ENCODE data around the gene CNGA3. TPM values are rescaled to one million over a fixed set of nuclear protein-coding genes. Genes with fewer than 3 reads are reported as not detected.

The CNGA3 gene
- total and polyA plus RNA-seq, 4 experiments from 2014 or later = not detected

GRCh38 chr2:98329549-98329948 lies 16.7 kb upstream of the CNGA3 start:
- intact Hi-C loops (cut with micrococcal nuclease) = no loop called here
- no peaks in the 10 kb centered on the region for H3K4me1 ChIP-seq (ENCODE audit: insufficient read depth, low read length)
- no peak overlapping the region for H3K27ac ChIP-seq (ENCODE audit: low read depth, low read length)
- no peaks in the 10 kb centered on the region for H3K9me3 ChIP-seq (ENCODE audit: control insufficient read depth in 1 of 2, low read length in 2 of 2)
- DNase-seq = no peak
- Mint-ChIP-seq H3K36me3 (no peaks in the 10 kb centered on the region), H3K4me3 (no peak overlapping the region), H3K27me3 (peaks cover 8 to 18% of the 10 kb centered on the region in 2 donors), H3K27ac (no peak overlapping the region), H3K4me1 (no peaks in the 10 kb centered on the region), H3K9me3 (peaks cover 0 to 13% (median 3%) of the 10 kb centered on the region in 8 donors)
- H3K36me3 ChIP-seq (ENCODE audit: insufficient read depth, low read length) = no peaks in the 10 kb centered on the region
- H3K27me3 ChIP-seq (ENCODE audit: insufficient read depth, low read length) = no peaks in the 10 kb centered on the region
- POLR2A ChIA-PET (ENCODE audit: partially characterized antibody) = no interaction called here
- CTCF ChIA-PET (ENCODE audit: partially characterized antibody) = no interaction called here
- H3K4me3 ChIP-seq (ENCODE audit: low read length in 2 of 2) = no peak overlapping the region

GRCh38 chr2:98332989-98333388 lies 13.3 kb upstream of the CNGA3 start:
- Mint-ChIP-seq H3K4me3 (no peak overlapping the region), H3K27me3 (peaks cover 12 to 15% of the 10 kb centered on the region in 2 donors), H3K27ac (no peak overlapping the region), H3K9me3 (peaks cover 0 to 5% (median under 1%) of the 10 kb centered on the region in 8 donors), H3K4me1 (no peaks in the 10 kb centered on the region), H3K36me3 (no peaks in the 10 kb centered on the region)
- Histone ChIP-seq H3K4me1 (ENCODE audit: insufficient read depth, low read length) (no peaks in the 10 kb centered on the region), H3K9me3 (ENCODE audit: control insufficient read depth in 1 of 2, low read length in 2 of 2) (no peaks in the 10 kb centered on the region), H3K27me3 (ENCODE audit: insufficient read depth, low read length) (peaks cover 4% of the 10 kb centered on the region), H3K36me3 (ENCODE audit: insufficient read depth, low read length) (no peaks in the 10 kb centered on the region), H3K27ac (ENCODE audit: low read depth, low read length) (no peak overlapping the region), H3K4me3 (ENCODE audit: low read length in 2 of 2) (no peak overlapping the region)
- intact Hi-C loops (cut with micrococcal nuclease) = no loop called here
- DNase-seq = no peak
- ChIA-PET CTCF (ENCODE audit: partially characterized antibody) (no interaction called here), POLR2A (ENCODE audit: partially characterized antibody) (no interaction called here)

GRCh38 chr2:98333922-98334321 lies 12.3 kb upstream of the CNGA3 start:
- Mint-ChIP-seq H3K27ac (no peak overlapping the region), H3K36me3 (no peaks in the 10 kb centered on the region), H3K27me3 (peaks cover 12 to 15% of the 10 kb centered on the region in 2 donors), H3K4me3 (no peak overlapping the region), H3K4me1 (no peaks in the 10 kb centered on the region), H3K9me3 (peaks cover 0 to 4% (median 0%) of the 10 kb centered on the region in 8 donors)
- H3K9me3 ChIP-seq (ENCODE audit: control insufficient read depth in 1 of 2, low read length in 2 of 2) = no peaks in the 10 kb centered on the region
- intact Hi-C loops (cut with micrococcal nuclease) = no loop called here
- DNase-seq = no peak
- no peaks in the 10 kb centered on the region for H3K4me1 ChIP-seq (ENCODE audit: insufficient read depth, low read length)
- ChIA-PET CTCF (ENCODE audit: partially characterized antibody) (no interaction called here), POLR2A (ENCODE audit: partially characterized antibody) (no interaction called here)
- no peak overlapping the region for H3K4me3 ChIP-seq (ENCODE audit: low read length in 2 of 2)
- peaks cover 4% of the 10 kb centered on the region for H3K27me3 ChIP-seq (ENCODE audit: insufficient read depth, low read length)
- no peak overlapping the region for H3K27ac ChIP-seq (ENCODE audit: low read depth, low read length)
- H3K36me3 ChIP-seq (ENCODE audit: insufficient read depth, low read length) = no peaks in the 10 kb centered on the region

- ChIA-PET POLR2A (ENCODE audit: partially characterized antibody) (no interaction called here), CTCF (ENCODE audit: partially characterized antibody) (no interaction called here)
- Mint-ChIP-seq H3K36me3 (no peaks in the 10 kb centered on the region), H3K27ac (no peak overlapping the region), H3K4me3 (no peak overlapping the region), H3K9me3 (peaks cover 0 to 4% (median 0%) of the 10 kb centered on the region in 8 donors), H3K27me3 (peaks cover 9 to 20% of the 10 kb centered on the region in 2 donors), H3K4me1 (no peaks in the 10 kb centered on the region)
- no peak for DNase-seq
- intact Hi-C loops (cut with micrococcal nuclease) = no loop called here
- H3K27ac ChIP-seq (ENCODE audit: low read depth, low read length) = no peak overlapping the region
- H3K4me3 ChIP-seq (ENCODE audit: low read length in 2 of 2) = no peak overlapping the region
- no peaks in the 10 kb centered on the region for H3K9me3 ChIP-seq (ENCODE audit: control insufficient read depth in 1 of 2, low read length in 2 of 2)
- no peaks in the 10 kb centered on the region for H3K4me1 ChIP-seq (ENCODE audit: insufficient read depth, low read length)
- H3K36me3 ChIP-seq (ENCODE audit: insufficient read depth, low read length) = no peaks in the 10 kb centered on the region
- peaks cover 4% of the 10 kb centered on the region for H3K27me3 ChIP-seq (ENCODE audit: insufficient read depth, low read length)
These were observed 11.7 kb upstream of the CNGA3 start for GRCh38 chr2:98334439-98335078.

- Histone ChIP-seq H3K9me3 (ENCODE audit: control insufficient read depth in 1 of 2, low read length in 2 of 2) (no peaks in the 10 kb centered on the region), H3K4me1 (ENCODE audit: insufficient read depth, low read length) (no peaks in the 10 kb centered on the region), H3K4me3 (ENCODE audit: low read length in 2 of 2) (no peak overlapping the region), H3K27me3 (ENCODE audit: insufficient read depth, low read length) (peaks cover 4% of the 10 kb centered on the region), H3K27ac (ENCODE audit: low read depth, low read length) (no peak overlapping the region), H3K36me3 (ENCODE audit: insufficient read depth, low read length) (no peaks in the 10 kb centered on the region)
- Mint-ChIP-seq H3K4me3 (no peak overlapping the region), H3K27ac (no peak overlapping the region), H3K36me3 (no peaks in the 10 kb centered on the region), H3K4me1 (no peaks in the 10 kb centered on the region), H3K27me3 (peaks cover 9 to 19% of the 10 kb centered on the region in 2 donors), H3K9me3 (peaks cover 0 to 3% (median 0%) of the 10 kb centered on the region in 8 donors)
- intact Hi-C loops (cut with micrococcal nuclease) = no loop called here
- no peak for DNase-seq
- CTCF ChIA-PET (ENCODE audit: partially characterized antibody) = no interaction called here
- POLR2A ChIA-PET (ENCODE audit: partially characterized antibody) = no interaction called here
These were observed 11.0 kb upstream of the CNGA3 start for GRCh38 chr2:98335271-98335670.

GRCh38 chr2:98341241-98341640 lies 5.0 kb upstream of the CNGA3 start:
- no peak overlapping the region for H3K27ac ChIP-seq (ENCODE audit: low read depth, low read length)
- DNase-seq = no peak
- intact Hi-C loops (cut with micrococcal nuclease) = no loop called here
- ChIA-PET CTCF (ENCODE audit: partially characterized antibody) (no interaction called here), POLR2A (ENCODE audit: partially characterized antibody) (no interaction called here)
- H3K9me3 Mint-ChIP-seq = peaks cover 0 to 6% (median 0%) of the 10 kb centered on the region in 8 donors
- H3K36me3 Mint-ChIP-seq = no peaks in the 10 kb centered on the region
- peaks cover 26 to 37% of the 10 kb centered on the region in 2 donors for H3K27me3 Mint-ChIP-seq
- no peak overlapping the region for H3K27ac Mint-ChIP-seq
- H3K4me1 Mint-ChIP-seq = peaks cover 0 to 6% (median 5%) of the 10 kb centered on the region in 4 donors
- no peaks in the 10 kb centered on the region for H3K9me3 ChIP-seq (ENCODE audit: control insufficient read depth in 1 of 2, low read length in 2 of 2)
- no peaks in the 10 kb centered on the region for H3K27me3 ChIP-seq (ENCODE audit: insufficient read depth, low read length)
- H3K4me1 ChIP-seq (ENCODE audit: insufficient read depth, low read length) = no peaks in the 10 kb centered on the region
- no peak overlapping the region for H3K4me3 ChIP-seq (ENCODE audit: low read length in 2 of 2)
- H3K4me3 Mint-ChIP-seq = no peak overlapping the region
- H3K36me3 ChIP-seq (ENCODE audit: insufficient read depth, low read length) = no peaks in the 10 kb centered on the region

GRCh38 chr2:98343285-98343684 lies 3.0 kb upstream of the CNGA3 start:
- CTCF ChIA-PET (ENCODE audit: partially characterized antibody) = no interaction called here
- intact Hi-C loops (cut with micrococcal nuclease) = no loop called here
- H3K4me1 Mint-ChIP-seq = peaks cover 0 to 15% (median 12%) of the 10 kb centered on the region in 4 donors
- H3K9me3 Mint-ChIP-seq = peaks cover 0 to 6% (median 2%) of the 10 kb centered on the region in 8 donors
- POLR2A ChIA-PET (ENCODE audit: partially characterized antibody) = no interaction called here
- no peaks in the 10 kb centered on the region for H3K9me3 ChIP-seq (ENCODE audit: control insufficient read depth in 1 of 2, low read length in 2 of 2)
- H3K27ac ChIP-seq (ENCODE audit: low read depth, low read length) = no peak overlapping the region
- peaks cover 39 to 46% of the 10 kb centered on the region in 2 donors for H3K27me3 Mint-ChIP-seq
- H3K4me1 ChIP-seq (ENCODE audit: insufficient read depth, low read length) = no peaks in the 10 kb centered on the region
- no peaks in the 10 kb centered on the region for H3K36me3 ChIP-seq (ENCODE audit: insufficient read depth, low read length)
- DNase-seq = no peak
- no peaks in the 10 kb centered on the region for H3K36me3 Mint-ChIP-seq
- H3K27me3 ChIP-seq (ENCODE audit: insufficient read depth, low read length) = no peaks in the 10 kb centered on the region
- H3K4me3 Mint-ChIP-seq = no peak overlapping the region
- H3K27ac Mint-ChIP-seq = no peak overlapping the region
- H3K4me3 ChIP-seq (ENCODE audit: low read length in 2 of 2) = no peak overlapping the region
